22Rv1 (cell line): ENCODE data around the gene WDR90.

Experiments used
- ZFX ChIP-seq: fragments of 450-650 bp; IDR thresholded peaks from 2 replicates; pipeline ENCODE4 v1.6.1; 2017; ENCODE audit warnings: antibody characterized with exemption, borderline replicate concordance
- TF ChIP-seq, protein P1 (sequence below): fragments of 450-650 bp; IDR thresholded peaks from 2 replicates; pipeline ENCODE4 v1.5.1; 2017; ENCODE audit warnings: mild to moderate bottlenecking

- no peak for TF ChIP-seq ZFX
- TF ChIP-seq, protein P1, sequence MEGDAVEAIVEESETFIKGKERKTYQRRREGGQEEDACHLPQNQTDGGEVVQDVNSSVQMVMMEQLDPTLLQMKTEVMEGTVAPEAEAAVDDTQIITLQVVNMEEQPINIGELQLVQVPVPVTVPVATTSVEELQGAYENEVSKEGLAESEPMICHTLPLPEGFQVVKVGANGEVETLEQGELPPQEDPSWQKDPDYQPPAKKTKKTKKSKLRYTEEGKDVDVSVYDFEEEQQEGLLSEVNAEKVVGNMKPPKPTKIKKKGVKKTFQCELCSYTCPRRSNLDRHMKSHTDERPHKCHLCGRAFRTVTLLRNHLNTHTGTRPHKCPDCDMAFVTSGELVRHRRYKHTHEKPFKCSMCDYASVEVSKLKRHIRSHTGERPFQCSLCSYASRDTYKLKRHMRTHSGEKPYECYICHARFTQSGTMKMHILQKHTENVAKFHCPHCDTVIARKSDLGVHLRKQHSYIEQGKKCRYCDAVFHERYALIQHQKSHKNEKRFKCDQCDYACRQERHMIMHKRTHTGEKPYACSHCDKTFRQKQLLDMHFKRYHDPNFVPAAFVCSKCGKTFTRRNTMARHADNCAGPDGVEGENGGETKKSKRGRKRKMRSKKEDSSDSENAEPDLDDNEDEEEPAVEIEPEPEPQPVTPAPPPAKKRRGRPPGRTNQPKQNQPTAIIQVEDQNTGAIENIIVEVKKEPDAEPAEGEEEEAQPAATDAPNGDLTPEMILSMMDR: no peak
These were observed 15.7 kb upstream of the WDR90 start for GRCh38 chr16:633336-634050.
